BE2C (cell line): Measurements from ENCODE around the gene PBX2.

Source experiments
- DNase-seq: peaks from one replicate; pipeline ENCODE4 v3.0.0-alpha.2; 2020
- H3K27me3 ChIP-seq: fragments of 250-450 bp; sonication (Bioruptor Pico); 2 replicates; pipeline ENCODE4 v1.5.1; 2020; ENCODE audit warnings: mild to moderate bottlenecking
- H3K36me3 ChIP-seq: fragments of 250-450 bp; sonication (Bioruptor Pico); 2 replicates; pipeline ENCODE4 v1.5.1; 2020; ENCODE audit warnings: mild to moderate bottlenecking
- H3K4me1 ChIP-seq: fragments of 250-450 bp; sonication (Bioruptor Pico); 2 replicates; pipeline ENCODE4 v1.5.1; 2020
- H3K4me3 ChIP-seq: 2 replicates; pipeline ENCODE4 v1.5.1; 2011; ENCODE audit warnings: low read depth, low read length
- H3K9me3 ChIP-seq: fragments of 250-450 bp; sonication (Bioruptor Pico); 2 replicates; pipeline ENCODE4 v1.5.1; 2020
- TF ChIP-seq, protein P1 (sequence below): IDR thresholded peaks from 2 replicates; pipeline ENCODE4 v1.5.1; 2012; ENCODE audit warnings: mild to moderate bottlenecking, low read depth, low read length

PBX2 gene

DNA sequence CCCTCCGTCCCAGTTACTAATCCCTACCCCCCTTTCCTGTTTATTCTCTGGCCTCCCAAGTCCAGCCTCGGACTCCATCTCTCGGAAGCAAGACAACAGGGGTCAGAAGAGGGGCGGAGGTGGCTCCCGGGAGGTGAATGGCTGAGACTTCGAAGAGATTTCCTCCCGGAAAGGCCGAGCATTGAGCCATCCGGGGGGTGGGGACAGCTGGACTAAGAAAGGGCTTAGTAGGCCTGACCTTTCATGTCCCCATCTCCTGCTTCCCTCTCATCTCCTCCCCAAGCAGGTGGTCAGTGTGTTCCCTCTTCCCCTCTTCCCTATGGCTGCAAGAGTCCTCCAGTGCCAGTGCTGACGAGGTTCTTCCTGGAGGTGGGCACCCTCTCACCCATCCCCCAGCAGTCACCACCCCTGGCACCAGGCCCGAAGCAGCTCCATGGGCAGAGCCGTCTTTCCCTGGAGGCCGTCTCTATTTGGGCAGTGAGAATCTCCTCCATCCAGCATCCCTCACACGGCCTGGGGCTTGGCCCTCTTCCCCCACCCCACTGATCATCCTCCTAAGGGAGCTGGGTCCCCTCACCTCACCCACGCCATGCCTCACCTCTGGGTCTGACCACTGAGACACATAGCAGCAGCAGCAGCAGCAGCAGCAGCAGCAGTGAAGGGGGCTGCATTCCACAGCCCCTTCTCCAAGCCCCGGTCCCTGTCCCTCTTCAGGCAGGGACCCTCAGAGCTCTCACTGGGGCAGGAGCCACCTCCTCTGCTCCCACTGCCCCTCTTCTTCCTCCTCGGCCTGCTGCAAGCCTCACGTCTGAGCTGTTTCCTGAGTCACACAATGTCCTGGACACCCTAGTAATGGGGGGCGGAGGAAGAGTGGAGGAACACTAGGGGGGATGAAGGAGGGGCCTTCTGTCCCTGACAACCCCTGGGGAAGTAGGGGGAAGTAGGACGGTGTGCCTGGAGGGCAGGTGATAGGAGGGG, 33.5 kb upstream of the PBX2 start, which contains the start of gene NOTCH4:
Gene NOTCH4, minus strand, starts transcription at position 810 of the 978 bp plus-strand sequence. Its CDS starts 139 bp downstream, at position 671.
- H3K4me3 ChIP-seq = no peak within 1 kb of the TSS
- DNase-seq = no peak
- TF ChIP-seq, protein P1, sequence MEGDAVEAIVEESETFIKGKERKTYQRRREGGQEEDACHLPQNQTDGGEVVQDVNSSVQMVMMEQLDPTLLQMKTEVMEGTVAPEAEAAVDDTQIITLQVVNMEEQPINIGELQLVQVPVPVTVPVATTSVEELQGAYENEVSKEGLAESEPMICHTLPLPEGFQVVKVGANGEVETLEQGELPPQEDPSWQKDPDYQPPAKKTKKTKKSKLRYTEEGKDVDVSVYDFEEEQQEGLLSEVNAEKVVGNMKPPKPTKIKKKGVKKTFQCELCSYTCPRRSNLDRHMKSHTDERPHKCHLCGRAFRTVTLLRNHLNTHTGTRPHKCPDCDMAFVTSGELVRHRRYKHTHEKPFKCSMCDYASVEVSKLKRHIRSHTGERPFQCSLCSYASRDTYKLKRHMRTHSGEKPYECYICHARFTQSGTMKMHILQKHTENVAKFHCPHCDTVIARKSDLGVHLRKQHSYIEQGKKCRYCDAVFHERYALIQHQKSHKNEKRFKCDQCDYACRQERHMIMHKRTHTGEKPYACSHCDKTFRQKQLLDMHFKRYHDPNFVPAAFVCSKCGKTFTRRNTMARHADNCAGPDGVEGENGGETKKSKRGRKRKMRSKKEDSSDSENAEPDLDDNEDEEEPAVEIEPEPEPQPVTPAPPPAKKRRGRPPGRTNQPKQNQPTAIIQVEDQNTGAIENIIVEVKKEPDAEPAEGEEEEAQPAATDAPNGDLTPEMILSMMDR = no peak
- H3K9me3 ChIP-seq = no peaks in the 10 kb centered on the region
- peaks cover 28% of the 10 kb centered on the region for H3K27me3 ChIP-seq
- H3K36me3 ChIP-seq = no peaks in the 10 kb centered on the region
- no peaks in the 10 kb centered on the region for H3K4me1 ChIP-seq

DNA sequence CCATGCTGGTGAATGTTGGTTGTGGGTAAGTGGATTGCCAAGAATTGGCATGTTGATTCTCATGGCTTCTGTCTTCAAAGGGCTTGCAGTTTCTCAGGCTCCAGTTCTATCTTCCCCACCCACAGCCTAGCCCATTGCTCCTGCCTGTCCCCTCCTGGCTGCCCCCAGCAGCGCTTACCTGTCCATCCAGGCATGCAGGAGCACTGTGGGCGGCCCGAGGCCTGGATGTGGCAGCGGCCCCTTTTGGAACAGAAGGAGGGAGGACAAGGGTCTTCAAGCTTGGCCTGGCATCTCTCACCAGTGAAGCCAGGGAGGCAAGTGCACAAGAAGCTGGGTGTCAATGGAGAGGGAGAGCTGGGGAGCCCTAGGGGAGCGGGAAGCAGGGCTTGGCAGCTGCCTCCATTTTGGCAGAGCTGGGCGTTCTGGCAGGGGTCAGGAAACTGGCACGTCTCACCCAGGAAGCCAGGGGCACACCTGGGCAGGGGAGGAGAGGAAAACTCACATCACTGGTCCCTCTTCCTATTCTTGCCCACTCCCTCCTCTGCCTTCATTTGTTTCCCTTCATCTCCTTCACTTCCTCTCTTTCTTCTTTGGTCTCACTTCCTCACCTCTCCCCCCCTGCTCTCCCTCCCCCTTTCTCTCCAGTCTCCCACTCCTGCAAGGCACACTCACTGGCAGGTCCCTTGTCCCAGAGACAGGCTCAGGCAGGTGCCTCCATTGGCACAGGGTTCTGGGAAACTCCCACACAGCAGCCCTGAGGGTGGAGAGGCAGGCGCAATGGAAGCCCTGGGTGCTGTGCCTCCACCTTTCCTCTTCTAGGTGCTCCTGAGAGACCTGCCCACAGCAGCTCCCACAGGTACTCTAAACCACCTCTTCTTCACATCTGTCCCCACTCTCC, 32.6 kb upstream of the PBX2 start:
- no peak overlapping the region for H3K4me3 ChIP-seq
- H3K36me3 ChIP-seq = no peaks in the 10 kb centered on the region
- H3K4me1 ChIP-seq = no peaks in the 10 kb centered on the region
- peaks cover 28% of the 10 kb centered on the region for H3K27me3 ChIP-seq
- no peak for DNase-seq
- TF ChIP-seq, protein P1 = no peak
- no peaks in the 10 kb centered on the region for H3K9me3 ChIP-seq

DNA sequence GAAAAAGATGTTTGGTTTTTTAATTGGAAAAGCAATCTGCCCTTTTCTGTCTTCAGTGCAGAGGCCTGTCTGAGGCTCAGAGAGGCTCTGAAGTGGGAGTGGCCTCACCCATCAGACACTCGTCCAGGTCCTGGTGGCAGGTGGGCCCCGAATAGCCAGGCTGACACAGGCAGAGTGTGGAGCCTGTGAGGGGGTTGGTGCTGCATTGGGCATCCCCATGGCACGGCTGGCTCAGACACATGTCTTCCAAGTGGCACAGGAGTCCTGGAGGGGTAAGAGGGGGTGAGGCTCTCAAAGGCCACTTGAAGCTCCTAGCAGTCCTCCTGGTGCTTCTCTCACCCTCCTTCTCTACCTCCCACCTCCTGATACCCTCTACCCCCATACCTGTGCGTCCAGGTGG, 30.0 kb upstream of the PBX2 start:
- Histone ChIP-seq H3K36me3 (no peaks in the 10 kb centered on the region), H3K4me3 (no peak overlapping the region), H3K9me3 (no peaks in the 10 kb centered on the region), H3K4me1 (no peaks in the 10 kb centered on the region), H3K27me3 (peaks cover 32% of the 10 kb centered on the region)
- DNase-seq = no peak
- TF ChIP-seq, protein P1 = no peak

DNA sequence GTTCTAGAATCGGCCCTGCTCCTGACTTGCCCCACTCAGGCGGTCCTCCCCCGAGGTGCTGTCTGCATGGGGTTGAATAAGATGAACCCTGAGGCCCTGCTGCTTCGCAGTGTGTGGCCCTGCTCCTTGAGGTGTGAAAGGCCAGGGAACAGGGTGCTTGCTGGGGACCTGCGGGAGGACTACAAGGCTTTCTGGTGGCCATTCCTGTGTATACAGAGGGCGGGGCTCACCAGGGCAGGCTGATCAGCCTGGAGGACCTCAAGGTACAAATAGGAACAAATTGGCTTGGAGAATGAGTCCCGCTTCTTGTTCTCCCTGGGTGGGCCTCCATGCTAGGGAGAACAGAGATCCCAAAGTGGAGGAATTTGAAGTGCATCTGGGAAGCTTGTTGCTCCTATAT, 28.2 kb upstream of the PBX2 start:
- Histone ChIP-seq H3K9me3 (no peaks in the 10 kb centered on the region), H3K4me1 (no peaks in the 10 kb centered on the region), H3K36me3 (no peaks in the 10 kb centered on the region), H3K27me3 (peaks cover 32% of the 10 kb centered on the region), H3K4me3 (no peak overlapping the region)
- TF ChIP-seq, protein P1 = no peak
- no peak for DNase-seq

DNA sequence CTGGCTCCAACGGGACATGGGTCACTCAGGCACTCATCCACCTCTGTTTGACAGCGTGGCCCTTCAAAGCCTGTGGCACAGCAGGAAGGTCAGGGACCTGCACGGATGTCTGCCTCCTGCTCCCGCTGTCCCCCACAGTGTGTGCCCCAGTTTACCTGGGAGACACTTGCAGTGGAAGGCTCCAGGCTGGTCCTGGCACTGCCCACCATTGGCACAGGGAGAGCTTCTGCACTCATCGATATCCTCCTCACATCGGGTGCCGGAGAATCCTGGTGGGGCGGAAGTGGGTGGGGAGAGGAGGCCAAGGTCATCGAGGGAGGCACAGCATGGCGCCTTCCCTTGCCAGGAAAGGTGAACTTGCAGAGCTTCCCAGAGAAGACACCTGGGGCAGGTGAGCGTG, 27.0 kb upstream of the PBX2 start:
- no peak overlapping the region for H3K4me3 ChIP-seq
- H3K4me1 ChIP-seq = no peaks in the 10 kb centered on the region
- no peak for DNase-seq
- no peaks in the 10 kb centered on the region for H3K9me3 ChIP-seq
- H3K36me3 ChIP-seq = no peaks in the 10 kb centered on the region
- peaks cover 22% of the 10 kb centered on the region for H3K27me3 ChIP-seq
- TF ChIP-seq, protein P1 = no peak
